Pulmonary artery endothelial cell (primary cell): Measurements from ENCODE around the gene LAMB2. TPM values are rescaled to one million over a fixed set of nuclear protein-coding genes. Genes with fewer than 3 reads are reported as not detected.

Experiments
- DNase-seq: peaks from one replicate; pipeline ENCODE4 v3.0.0-alpha.2; 2011; ENCODE audit warnings: low read depth, low spot score
- total RNA-seq: library from RNA; depleted of rRNA; stranded (reverse); fragments of >200 nt; gene quantifications from 2 replicates; pipeline ENCODE4 v1.2.3, GENCODE V29; 2014

The LAMB2 gene
- total RNA-seq, 1 donor from 2014 or later: 470 TPM

GRCh38 chr3:49161808-49162530 lies 29.1 kb upstream of the LAMB2 start:
- DNase-seq: no peak

GRCh38 chr3:49161197-49161596 lies 28.3 kb upstream of the LAMB2 start:
- DNase-seq: no peak

GRCh38 chr3:49158792-49159191 lies 25.9 kb upstream of the LAMB2 start:
- no peak for DNase-seq

DNA sequence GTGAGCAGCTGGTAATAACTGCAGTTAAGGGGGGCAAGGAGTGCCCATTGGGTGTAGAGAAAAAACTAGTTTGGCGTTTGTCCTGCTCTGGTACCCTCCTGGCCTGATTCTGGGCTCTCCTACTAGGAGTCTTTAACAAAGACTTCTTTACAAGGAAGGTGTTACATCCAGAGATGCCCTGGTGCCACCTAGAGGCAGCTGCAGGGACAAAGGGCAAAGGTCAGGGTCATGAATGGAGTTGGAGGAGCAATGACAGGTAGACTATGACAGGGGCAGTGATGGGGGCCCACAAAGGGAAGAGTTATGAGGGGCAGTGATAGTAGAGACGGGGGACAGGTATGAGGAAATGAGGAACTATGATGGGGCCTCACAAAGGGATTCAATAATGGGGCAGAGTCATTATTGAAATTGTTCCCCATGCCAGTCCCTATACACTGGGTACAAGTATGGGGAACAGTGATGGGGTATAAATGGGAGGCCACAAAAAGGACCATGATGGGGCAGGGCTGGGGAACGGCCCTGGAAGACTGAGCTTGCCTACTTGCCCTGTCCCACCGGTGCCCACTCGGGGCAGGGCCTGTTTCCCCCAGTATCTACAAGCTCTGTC lies 25.4 kb upstream of the LAMB2 start:
- no peak for DNase-seq

- DNase-seq: no peak
Observed at GRCh38 chr3:49157289-49157688, 24.4 kb upstream of the LAMB2 start.

GRCh38 chr3:49153349-49153912 lies 20.6 kb upstream of the LAMB2 start:
- no peak for DNase-seq

GRCh38 chr3:49151610-49152009 lies 18.8 kb upstream of the LAMB2 start:
- no peak for DNase-seq

- no peak for DNase-seq
Observed at GRCh38 chr3:49148159-49148558, 15.3 kb upstream of the LAMB2 start.

- no peak for DNase-seq
Observed at GRCh38 chr3:49140080-49140479, 7.2 kb upstream of the LAMB2 start.

DNA sequence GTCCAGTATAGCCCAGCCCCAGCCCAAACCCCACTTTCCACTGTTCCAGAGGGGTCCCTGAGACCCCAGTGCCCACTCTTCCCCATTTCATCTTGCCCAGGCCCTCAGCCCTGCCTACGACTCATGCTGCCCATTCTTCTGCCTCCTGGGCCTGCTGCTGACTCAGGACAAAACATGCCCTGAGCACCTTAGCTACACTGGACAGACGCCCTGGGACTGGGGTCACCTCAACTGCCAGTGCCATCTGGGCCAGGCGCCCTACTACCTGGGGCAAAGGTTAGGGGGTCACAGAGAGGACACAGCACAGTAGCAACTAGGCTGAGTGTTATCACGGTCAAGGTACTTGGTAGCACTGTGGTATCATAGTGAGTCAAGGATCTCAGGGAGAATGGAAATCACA lies 2.6 kb upstream of the LAMB2 start:
- DNase-seq: no peak

GRCh38 chr3:49134471-49135265 lies 1.8 kb upstream of the LAMB2 start:
- no peak for DNase-seq

GRCh38 chr3:49133226-49133951 lies 539 bp upstream of the LAMB2 start:
- DNase-seq: peak; percentile 71

DNA sequence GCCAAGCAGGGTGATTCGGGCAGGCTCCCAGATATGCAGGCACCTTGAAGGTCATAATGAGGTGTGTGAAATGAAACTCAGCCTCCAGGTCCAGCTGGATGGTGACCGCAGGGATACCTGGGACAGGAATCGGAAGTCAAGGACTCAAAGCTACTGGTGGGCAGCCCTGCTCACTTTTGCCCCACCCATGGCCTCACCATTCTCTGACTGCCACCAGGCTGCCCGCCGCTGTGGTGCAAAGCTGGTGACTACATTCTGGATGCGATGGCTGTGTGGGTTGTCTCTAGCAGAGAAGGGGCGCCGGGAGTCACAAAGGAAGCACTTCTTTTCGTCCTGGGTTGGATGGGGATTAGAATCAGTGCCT lies 795 bp downstream of the LAMB2 start:
- no peak for DNase-seq

DNA sequence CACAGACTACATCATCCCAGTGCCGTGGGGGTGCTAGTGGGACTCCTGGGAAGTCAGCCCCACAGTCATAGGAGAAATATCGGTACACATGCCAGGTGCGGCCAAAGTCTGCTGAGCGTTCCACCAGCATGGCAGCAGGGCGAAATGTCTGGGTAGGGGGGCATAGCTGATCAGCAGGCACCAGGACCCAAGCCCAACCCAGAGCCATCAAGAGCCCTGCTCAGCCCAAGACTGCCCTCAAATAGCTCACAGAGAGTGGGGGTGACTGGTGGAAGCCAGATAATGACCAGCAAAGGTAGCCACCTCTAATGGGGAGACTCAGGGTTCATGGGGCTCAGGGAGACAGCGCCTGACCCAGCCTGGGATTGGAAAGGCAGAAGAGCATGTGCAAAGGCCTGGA lies 1.3 kb downstream of the LAMB2 start:
- DNase-seq: no peak

- DNase-seq: no peak
Observed at GRCh38 chr3:49131040-49131439, 1.8 kb downstream of the LAMB2 start.

DNA sequence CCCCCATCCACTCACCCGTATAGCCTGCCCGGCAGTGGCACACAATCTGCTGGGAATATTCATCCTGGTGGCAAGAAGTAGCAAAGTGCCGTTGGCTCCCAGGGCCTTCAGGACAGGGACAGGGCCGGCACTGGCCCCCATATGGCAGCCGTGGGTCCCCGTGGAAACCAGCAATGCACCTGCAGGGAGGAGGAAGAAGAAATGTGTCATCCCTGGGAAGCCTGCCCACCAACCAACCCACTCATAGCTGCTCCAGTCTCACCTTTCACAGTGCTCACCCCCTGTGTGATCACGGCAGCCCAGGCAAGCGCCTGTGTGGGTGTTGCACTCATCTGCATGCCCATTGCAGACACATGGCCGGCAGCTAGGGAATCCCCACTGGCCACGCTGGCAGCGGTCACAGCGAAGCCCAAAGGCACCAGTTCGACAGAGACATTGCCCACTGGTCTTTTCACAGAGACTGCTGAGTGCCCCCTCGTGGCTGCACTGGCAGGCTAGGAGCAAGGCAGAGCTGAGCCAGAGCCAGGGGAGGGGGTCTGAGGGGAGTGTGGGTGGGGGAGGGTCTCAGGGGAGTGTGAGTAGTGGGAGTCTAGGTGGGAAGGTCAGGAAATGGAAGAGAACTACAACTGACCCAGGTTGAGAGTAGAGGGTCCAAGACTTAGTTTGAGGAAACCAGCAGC lies 7.7 kb downstream of the LAMB2 start:
- no peak for DNase-seq

DNA sequence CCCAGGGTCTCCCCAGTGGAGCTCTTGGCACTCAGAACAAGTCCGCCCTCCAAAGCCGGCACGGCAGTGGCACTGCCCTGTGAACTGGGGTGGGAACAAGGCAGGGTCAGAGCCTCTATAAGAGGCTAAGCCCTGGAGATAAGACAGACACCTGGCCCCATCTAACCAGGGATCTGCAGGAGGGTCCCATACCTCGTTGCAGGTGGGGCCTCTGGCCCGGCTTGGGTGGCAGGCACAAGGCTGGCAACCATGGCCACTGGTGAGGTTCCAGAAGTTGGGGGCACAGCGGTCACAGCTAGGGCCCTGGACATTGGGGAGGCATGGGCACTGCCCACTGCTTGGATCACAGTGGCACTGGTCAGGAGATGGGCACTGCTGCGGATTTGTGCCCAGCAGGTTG lies 8.6 kb downstream of the LAMB2 start:
- no peak for DNase-seq

DNA sequence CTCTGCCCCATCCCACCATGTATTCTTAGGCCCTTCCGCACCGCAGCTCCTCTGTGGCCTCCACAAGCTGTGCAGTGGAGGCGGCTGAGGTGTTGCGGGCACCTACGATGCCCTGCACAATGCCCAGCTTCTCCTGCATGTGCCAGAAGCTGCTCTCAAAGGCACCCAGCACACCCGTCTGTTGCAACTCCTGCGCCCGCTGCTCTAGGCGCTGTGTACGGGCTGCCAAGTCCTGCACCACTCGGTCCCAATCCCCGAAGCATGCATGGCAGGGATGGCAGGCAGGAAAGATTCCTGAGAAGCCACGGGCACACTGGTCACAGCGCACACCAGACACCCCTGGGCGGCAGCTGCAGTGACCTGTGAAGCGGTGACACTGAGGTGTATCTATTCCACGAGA lies 9.2 kb downstream of the LAMB2 start:
- DNase-seq: no peak

- no peak for DNase-seq
Observed at GRCh38 chr3:49122886-49123545, 9.8 kb downstream of the LAMB2 start.

GRCh38 chr3:49122451-49122850 lies 10.4 kb downstream of the LAMB2 start:
- no peak for DNase-seq

DNA sequence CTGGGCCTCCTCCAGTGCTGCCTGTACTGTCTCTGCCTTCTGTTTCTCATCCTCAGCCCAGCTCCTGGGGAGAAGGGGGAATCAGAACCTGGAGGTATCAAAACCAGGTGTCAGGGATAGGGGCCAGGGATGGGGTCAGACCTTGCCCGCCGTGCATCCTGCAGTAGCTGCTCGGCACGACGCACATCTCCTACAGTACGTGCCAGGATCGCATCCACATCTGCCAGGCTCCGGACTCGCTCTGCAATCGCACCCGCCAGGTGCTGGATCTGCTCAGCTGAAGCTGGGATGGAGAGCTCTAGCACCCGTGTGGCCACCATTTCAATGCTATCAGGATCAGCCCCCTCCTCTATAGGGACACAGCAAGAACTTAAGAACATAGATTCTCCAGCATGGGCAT lies 10.8 kb downstream of the LAMB2 start:
- DNase-seq: no peak
